Type B pancreatic cell (in vitro differentiated cells): ENCODE data around the gene MSMP. TPM values are rescaled to one million over a fixed set of nuclear protein-coding genes. Genes with fewer than 3 reads are reported as not detected.

ENCODE experiments used
- DNase-seq: peaks from one replicate; pipeline ENCODE4 v3.0.0; 2021; ENCODE audit warnings: mixed read lengths; ENCODE audit not compliant: unreplicated experiment; ENCODE audit errors: extremely low spot score
- H3K27ac Mint-ChIP-seq: 2 replicates; pipeline ENCODE4 v1.8.0; 2021; ENCODE audit warnings: mild to moderate bottlenecking, mixed read lengths
- H3K27me3 Mint-ChIP-seq: 2 replicates; pipeline ENCODE4 v1.8.0; 2021; ENCODE audit warnings: mixed read lengths
- H3K36me3 Mint-ChIP-seq: 2 replicates; pipeline ENCODE4 v1.8.0; 2021; ENCODE audit warnings: mixed read lengths
- H3K4me1 Mint-ChIP-seq: one replicate; pipeline ENCODE4 v1.8.0; 2021; ENCODE audit warnings: mixed read lengths; ENCODE audit not compliant: unreplicated experiment
- H3K4me3 Mint-ChIP-seq: 2 replicates; pipeline ENCODE4 v1.8.0; 2021; ENCODE audit warnings: mild to moderate bottlenecking, mixed read lengths
- H3K9me3 Mint-ChIP-seq: 2 replicates; pipeline ENCODE4 v1.8.0; 2021; ENCODE audit warnings: mixed read lengths
- CTCF ChIP-seq: fragments of 200-600 bp; sonication (generic); conservative IDR thresholded peaks from 2 replicates; pipeline ENCODE4 v1.5.0; 2021; ENCODE audit warnings: antibody characterized with exemption, mild to moderate bottlenecking
- total RNA-seq: library from RNA; stranded (reverse); gene quantifications from 2 replicates; pipeline ENCODE4 v1.2.1, GENCODE V29; 2021; ENCODE audit warnings: low replicate concordance

MSMP gene
- total RNA-seq, 1 donor from 2014 or later, result not detected

- H3K9me3 Mint-ChIP-seq, result no peaks in the 10 kb centered on the region
- H3K36me3 Mint-ChIP-seq, result peaks cover 49% of the 10 kb centered on the region
- no peak for TF ChIP-seq CTCF
- DNase-seq, result no peak
- no peak overlapping the region for H3K27ac Mint-ChIP-seq
- H3K27me3 Mint-ChIP-seq, result no peaks in the 10 kb centered on the region
- no peaks in the 10 kb centered on the region for H3K4me1 Mint-ChIP-seq
- no peak overlapping the region for H3K4me3 Mint-ChIP-seq
Measured at GRCh38 chr9:35718721-35719511, 35.2 kb downstream of the MSMP start.

GRCh38 chr9:35717132-35717870 is 36.8 kb downstream of the MSMP start:
- H3K36me3 Mint-ChIP-seq, result peaks cover 44% of the 10 kb centered on the region
- no peaks in the 10 kb centered on the region for H3K27me3 Mint-ChIP-seq
- no peak for TF ChIP-seq CTCF
- no peak for DNase-seq
- H3K4me1 Mint-ChIP-seq, result no peaks in the 10 kb centered on the region
- no peak overlapping the region for H3K4me3 Mint-ChIP-seq
- no peak overlapping the region for H3K27ac Mint-ChIP-seq
- H3K9me3 Mint-ChIP-seq, result no peaks in the 10 kb centered on the region

GRCh38 chr9:35716230-35716629 is 37.8 kb downstream of the MSMP start:
- DNase-seq, result no peak
- no peak for TF ChIP-seq CTCF
- no peak overlapping the region for H3K4me3 Mint-ChIP-seq
- H3K9me3 Mint-ChIP-seq, result no peaks in the 10 kb centered on the region
- H3K36me3 Mint-ChIP-seq, result peaks cover 33% of the 10 kb centered on the region
- no peak overlapping the region for H3K27ac Mint-ChIP-seq
- no peaks in the 10 kb centered on the region for H3K4me1 Mint-ChIP-seq
- no peaks in the 10 kb centered on the region for H3K27me3 Mint-ChIP-seq

DNA sequence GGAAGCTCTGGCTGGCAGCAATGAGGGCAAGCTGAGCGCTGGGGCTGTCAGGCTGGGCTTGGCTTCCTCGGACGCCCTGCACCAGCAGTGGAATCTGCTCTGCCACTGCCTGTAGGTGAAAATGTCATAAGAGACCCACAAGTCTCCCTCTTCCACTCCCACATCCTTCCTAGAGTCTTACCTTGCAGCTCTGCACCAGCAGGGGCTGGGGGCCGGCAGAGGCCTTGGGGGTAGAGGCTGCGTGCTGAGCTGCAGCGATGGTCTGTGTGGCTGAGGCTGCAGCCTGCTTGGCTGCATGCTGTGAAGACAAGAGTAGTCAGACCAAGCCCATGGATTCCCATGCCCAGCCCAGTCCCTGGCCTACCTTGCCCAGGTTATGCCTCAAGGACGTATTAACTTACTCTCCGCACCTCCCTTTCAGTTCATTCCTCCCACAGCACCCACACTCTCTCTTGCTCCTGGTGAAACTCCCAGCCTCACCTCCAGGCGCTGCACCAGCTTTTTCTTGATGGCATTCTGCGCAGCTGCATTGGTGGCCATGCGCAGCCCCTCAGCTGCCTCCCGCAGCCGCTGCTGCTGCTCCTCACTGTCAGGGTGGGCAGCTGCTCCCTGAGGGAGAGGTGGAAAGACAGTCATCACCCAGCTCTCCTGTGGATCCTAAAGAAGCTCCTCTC is 39.4 kb downstream of the MSMP start:
- H3K27me3 Mint-ChIP-seq, result no peaks in the 10 kb centered on the region
- TF ChIP-seq CTCF, result no peak
- H3K9me3 Mint-ChIP-seq, result no peaks in the 10 kb centered on the region
- no peak for DNase-seq
- no peaks in the 10 kb centered on the region for H3K4me1 Mint-ChIP-seq
- no peak overlapping the region for H3K27ac Mint-ChIP-seq
- no peak overlapping the region for H3K4me3 Mint-ChIP-seq
- H3K36me3 Mint-ChIP-seq, result peaks cover 39% of the 10 kb centered on the region

- Mint-ChIP-seq H3K4me1 (no peaks in the 10 kb centered on the region), H3K4me3 (no peak overlapping the region), H3K9me3 (no peaks in the 10 kb centered on the region), H3K36me3 (peaks cover 36% of the 10 kb centered on the region), H3K27me3 (no peaks in the 10 kb centered on the region), H3K27ac (no peak overlapping the region)
- DNase-seq, result no peak
- TF ChIP-seq CTCF, result no peak
Measured at GRCh38 chr9:35714123-35714522, 40.0 kb downstream of the MSMP start.
